Stimulated activated CD4-positive, alpha-beta T cell treated with anti-CD3 and anti-CD28 coated beads, Interleukin-1b, Interleukin-23, amount 100 ng/mL, for 48 hours (primary cell): ENCODE data around the gene REST.
"Not testable (repeated sequence)": the region's sequence is repeated elsewhere in the genome, so short reads cannot be mapped to it uniquely, and the experiment has no call there.

Source experiments
- DNase-seq: peaks from one replicate; pipeline ENCODE4 v3.0.0-alpha.2; 2020

The REST gene

DNA sequence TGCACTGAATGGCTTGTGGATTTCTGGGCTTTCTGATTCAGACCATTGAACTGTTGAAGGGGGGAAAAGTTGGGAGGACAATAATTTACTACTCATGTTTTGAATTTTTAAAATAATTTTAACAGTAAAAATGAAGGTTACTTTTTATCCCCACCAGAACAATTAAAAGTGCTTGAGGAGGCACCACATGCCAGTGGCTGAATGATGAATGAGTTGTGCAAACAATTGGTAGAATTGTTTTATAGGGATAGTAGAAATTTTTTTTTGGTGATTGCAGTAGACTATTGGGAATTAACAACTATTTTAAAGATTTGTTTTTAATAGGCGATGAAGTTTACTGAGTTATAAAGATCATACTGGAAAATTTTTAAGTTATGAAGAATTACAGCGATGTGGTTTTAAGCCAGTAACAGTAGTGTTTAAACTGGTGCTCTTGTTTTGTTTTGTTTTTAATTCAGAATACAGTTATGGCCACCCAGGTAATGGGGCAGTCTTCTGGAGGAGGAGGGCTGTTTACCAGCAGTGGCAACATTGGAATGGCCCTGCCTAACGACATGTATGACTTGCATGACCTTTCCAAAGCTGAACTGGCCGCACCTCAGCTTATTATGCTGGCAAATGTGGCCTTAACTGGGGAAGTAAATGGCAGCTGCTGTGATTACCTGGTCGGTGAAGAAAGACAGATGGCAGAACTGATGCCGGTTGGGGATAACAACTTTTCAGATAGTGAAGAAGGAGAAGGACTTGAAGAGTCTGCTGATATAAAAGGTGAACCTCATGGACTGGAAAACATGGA lies 2.7 kb downstream of the REST start:
- no peak for DNase-seq

DNA sequence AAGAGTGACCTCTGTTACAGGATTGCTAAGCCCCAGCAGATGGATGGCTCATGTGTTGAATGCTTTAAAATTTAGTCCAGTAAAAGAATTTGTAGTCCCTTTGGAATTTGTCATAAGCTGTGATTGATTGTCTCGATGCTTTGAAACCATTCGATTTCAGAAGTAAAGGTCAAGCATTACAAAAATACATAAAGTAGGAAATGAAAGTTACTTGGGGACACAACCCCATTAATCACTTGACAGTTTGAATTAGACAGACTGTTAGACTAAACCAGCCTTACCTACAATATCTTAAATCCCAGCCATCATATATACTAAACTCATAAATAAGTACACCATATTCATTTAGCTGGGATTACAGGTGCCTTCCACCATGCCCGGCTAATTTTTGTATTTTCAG lies 6.6 kb downstream of the REST start:
- no peak for DNase-seq

DNA sequence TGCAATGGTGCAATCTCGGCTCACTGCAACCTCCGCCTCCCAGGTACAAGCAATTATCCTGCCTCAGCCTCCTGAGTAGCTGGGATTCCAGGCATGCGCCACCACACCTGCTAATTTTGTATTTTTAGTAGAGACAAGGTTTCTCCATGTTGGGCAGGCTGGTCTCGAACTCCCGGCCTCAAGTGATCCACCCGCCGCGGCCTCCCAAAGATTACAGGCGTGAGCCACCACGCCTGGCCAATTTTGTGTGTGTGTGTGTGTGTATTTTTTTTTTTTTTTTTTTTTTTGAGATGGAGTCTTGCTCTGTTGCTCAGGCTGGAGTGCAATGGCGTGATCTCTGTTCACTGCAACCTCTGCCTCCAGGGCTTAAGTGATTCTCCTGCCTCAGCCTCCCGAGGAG lies 7.3 kb downstream of the REST start:
- not testable (repeated sequence) for DNase-seq

DNA sequence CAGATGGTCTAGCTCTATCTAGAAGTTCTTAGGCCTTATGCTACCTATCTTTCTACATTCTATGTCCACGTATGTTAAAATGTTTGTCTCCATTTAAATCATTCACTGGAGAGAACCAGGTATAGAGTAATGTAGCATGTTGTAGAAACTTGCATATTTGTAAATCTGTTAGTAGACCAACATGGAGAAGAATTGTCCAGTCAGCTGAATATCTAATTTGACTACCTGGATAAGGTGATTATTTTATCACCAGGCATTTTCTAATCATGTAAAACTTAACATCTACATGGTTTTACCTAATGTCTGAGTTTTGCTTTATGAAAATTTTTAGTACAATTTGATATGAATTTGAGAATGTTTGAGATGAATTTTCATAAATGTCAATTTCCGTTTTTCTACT lies 19.5 kb downstream of the REST start:
- DNase-seq = no peak

DNA sequence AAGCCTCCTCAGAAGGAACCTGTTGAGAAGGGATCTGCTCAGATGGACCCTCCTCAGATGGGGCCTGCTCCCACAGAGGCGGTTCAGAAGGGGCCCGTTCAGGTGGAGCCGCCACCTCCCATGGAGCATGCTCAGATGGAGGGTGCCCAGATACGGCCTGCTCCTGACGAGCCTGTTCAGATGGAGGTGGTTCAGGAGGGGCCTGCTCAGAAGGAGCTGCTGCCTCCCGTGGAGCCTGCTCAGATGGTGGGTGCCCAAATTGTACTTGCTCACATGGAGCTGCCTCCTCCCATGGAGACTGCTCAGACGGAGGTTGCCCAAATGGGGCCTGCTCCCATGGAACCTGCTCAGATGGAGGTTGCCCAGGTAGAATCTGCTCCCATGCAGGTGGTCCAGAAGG lies 22.9 kb downstream of the REST start:
- DNase-seq = no peak

GRCh38 chr4:56931924-56932323 lies 24.2 kb downstream of the REST start:
- no peak for DNase-seq

GRCh38 chr4:56937262-56937661 lies 29.6 kb downstream of the REST start:
- no peak for DNase-seq

- not testable (repeated sequence) for DNase-seq
These were observed 32.1 kb downstream of the REST start for GRCh38 chr4:56939826-56940225.

- no peak for DNase-seq
These were observed 32.7 kb downstream of the REST start for GRCh38 chr4:56940403-56940802.

DNA sequence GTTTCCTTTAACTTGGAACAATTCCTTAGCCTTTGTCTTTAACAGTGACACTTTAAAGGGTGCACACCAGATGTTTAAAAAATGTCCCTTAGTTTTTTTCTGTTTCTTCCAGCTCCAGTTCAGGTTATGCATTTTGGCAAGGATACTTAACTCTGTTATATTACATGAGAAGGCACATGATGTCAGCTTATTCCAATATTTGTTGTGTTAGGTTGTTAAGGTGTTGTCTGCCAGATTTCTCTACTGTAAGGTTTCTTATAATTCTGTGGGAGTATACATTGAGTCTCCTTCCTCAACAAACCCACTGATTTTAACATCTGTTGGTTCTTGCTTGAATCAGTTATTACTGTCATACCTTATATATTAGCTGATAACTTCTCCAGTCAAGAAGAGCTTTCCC lies 33.3 kb downstream of the REST start:
- DNase-seq = no peak

DNA sequence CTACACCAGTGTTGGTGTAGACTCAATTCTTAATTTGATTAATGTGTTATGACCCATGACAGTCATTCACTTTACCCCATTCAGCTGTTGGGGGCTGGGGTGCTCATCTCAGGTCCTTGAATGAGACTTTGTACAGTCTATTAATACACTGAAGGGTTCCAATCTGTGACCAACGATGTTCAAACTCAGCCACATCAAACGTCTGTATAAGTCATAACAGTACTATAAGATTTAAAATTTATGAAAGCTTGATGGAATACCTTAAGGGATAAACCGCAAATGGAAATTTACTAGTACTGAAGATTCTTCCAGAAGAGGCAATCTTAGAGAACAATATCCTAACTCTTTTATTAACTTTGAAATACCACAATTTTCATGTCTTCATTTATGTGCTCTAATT lies 33.7 kb downstream of the REST start:
- DNase-seq = no peak

- DNase-seq = no peak
These were observed 46.2 kb downstream of the REST start for GRCh38 chr4:56953680-56954520.

DNA sequence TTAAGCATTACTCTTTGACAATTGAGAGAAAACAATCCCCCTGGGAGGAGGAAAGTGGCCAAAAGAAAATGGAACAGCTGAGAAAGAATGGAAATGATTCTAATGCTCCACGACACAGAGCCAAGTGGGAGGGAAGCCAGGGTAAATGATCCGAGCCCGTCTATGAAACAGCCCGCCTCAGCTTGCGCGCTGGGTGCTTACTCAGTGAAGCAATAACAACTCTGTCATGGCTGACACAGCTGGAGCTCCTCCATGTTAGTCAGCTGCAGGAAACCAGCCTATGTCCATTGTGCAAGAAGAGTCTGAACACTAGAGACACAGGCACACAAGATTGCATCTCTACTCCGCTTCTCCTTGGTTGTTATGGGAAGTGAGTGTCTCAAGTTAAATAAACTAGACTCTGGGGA lies 50.4 kb downstream of the REST start:
- DNase-seq = no peak

DNA sequence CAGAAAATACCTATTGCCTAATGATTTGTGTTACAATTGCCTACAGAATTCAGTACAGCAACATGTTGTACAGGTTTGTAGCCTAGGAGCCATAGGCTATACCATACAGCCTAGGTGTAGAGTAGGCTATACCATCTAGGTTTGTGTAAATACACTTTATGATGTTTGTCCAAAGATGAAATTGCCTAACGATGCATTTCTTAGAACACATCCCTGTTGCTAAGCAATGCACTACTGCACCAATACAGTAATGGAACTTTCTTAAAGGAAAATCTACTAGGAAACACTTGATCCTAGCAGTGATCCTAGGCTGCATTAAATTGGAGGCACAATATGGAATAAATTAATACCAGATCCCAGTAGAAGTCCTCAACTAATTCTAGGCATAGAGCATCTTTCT lies 51.4 kb downstream of the REST start:
- no peak for DNase-seq

GRCh38 chr4:56961107-56961500 lies 53.4 kb downstream of the REST start:
- no peak for DNase-seq

GRCh38 chr4:56971383-56971782 lies 63.7 kb downstream of the REST start:
- no peak for DNase-seq

- DNase-seq = no peak
These were observed 64.7 kb downstream of the REST start for GRCh38 chr4:56972389-56972788.

DNA sequence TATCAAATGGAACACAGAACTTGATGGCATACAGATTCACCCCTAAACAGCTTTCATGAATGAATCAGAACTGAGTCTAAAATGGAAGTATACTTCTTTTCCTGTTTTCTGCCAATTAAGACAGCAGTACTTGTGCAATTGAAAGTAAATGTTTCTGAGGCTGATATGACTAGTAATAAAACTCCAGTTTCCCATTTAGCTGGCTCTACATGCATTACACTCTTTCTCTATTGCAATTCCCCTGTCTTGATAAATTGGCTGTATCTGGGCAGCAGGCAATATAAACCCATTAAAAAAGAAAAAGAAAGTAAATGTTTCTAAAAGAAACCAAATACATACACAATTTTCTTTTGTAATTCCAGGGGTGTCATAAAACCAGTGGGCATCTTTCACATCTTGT lies 65.1 kb downstream of the REST start:
- no peak for DNase-seq

GRCh38 chr4:56973336-56973735 lies 65.6 kb downstream of the REST start:
- no peak for DNase-seq

DNA sequence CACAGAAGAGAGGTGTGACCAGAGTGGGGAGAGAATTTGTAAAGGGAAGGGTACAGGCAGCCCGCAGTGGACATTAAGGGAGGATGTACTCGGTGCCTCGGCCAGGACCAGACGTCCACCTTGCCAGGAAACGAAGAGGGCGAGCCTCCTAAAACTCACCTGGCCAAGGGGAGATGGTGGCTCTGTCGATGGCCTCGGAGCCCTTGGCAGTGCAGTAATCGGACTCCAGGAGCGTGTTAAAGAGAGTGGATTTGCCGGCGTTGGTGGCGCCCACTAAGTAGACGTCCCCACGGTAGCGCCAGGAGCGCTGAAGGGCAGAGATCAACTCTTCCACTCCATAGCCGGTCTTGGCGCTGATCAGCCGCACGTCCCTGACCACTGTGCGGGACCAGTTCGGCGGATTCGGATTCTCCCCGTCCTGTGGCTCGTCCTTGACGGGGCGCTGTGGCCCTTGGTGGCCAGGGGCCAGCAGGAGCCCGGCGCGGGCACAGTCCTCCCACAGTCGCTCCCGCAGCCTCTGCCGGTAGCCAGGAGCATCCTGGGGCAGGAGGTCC lies 68.7 kb downstream of the REST start:
- DNase-seq = no peak

- peak; percentile 50 for DNase-seq
These were observed 69.2 kb downstream of the REST start for GRCh38 chr4:56976837-56977320.

- peak; percentile 97 for DNase-seq
These were observed 69.8 kb downstream of the REST start, which contains the start of gene NOA1 for GRCh38 chr4:56977321-56978012. NOA1 (minus strand) TSS chr4:56977606; CDS start chr4:56977585, 21 bp downstream.

- peak; percentile 93 for DNase-seq
These were observed 71.1 kb downstream of the REST start, which contains the start of gene POLR2B for GRCh38 chr4:56978750-56979303. POLR2B (plus strand) TSS chr4:56978896; CDS start chr4:56978986, 90 bp downstream.
